Measurements from ENCODE around the gene HAUS7.

Gene HAUS7

DNA sequence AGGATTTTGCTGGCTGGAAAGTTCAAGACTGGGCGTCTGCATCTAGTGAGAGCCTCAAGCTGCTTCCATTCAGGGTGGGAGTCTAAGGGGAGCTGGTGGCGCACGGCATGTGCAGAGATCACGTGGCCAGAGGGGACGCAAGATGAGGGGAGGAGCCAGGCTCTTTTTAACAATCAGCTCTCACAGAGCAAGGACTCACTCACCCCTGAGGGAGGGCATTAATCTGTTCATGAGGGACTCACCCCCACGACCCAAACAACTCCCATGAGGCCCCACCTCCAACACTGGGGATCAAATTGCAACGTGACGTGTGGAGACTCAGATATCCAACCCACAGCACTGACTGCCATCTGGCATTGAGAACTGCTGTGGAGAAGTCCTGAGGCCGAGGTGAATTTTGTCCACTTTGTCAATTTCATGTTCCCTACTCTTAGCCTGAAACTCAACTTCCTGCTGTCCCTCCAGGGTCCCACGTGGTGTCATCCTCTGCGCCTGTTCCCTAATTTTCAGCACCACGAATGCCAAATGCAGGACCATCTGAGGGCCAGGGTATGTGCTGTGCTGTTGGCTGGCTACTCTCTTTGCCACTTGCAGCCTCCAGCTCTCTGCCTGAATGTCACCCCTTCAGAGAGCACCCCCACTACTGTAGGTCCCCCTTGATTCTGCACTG lies 53.5 kb downstream of the HAUS7 start:
- Histone ChIP-seq H3K27me3 (ENCODE audit: control insufficient read depth in 5 of 5, insufficient read depth in 4 of 5, low read length in 5 of 5) (peaks cover 0 to 13% (median 8%) of the 10 kb centered on the region in 5 donors), H3K36me3 (ENCODE audit: control insufficient read depth in 5 of 5, insufficient read depth in 5 of 5, low read length in 5 of 5) (peaks cover 0 to 26% (median 12%) of the 10 kb centered on the region in 5 donors), H3K4me1 (ENCODE audit: control insufficient read depth in 5 of 5, insufficient read depth in 5 of 5, low read length in 5 of 5) (peaks cover 4 to 44% (median 34%) of the 10 kb centered on the region in 5 donors), H3K9ac (ENCODE audit: low read length in 5 of 5) (no peak overlapping the region), H3K27ac (ENCODE audit: low read depth, low read length) (no peak overlapping the region), H3K9me3 (ENCODE audit: control insufficient read depth in 5 of 5, low read length in 5 of 5) (no peaks in the 10 kb centered on the region), H3K4me3 (ENCODE audit: low read depth in 1 of 5, low read length in 5 of 5) (no peak overlapping the region)

GRCh38 chrX:153414856-153415510 lies 55.4 kb downstream of the HAUS7 start:
- peaks cover 0 to 9% (median 5%) of the 10 kb centered on the region in 5 donors for H3K36me3 ChIP-seq (ENCODE audit: control insufficient read depth in 5 of 5, insufficient read depth in 5 of 5, low read length in 5 of 5)
- peaks cover 7 to 57% (median 44%) of the 10 kb centered on the region in 5 donors for H3K4me1 ChIP-seq (ENCODE audit: control insufficient read depth in 5 of 5, insufficient read depth in 5 of 5, low read length in 5 of 5)
- no peak overlapping the region for H3K9ac ChIP-seq (ENCODE audit: low read length in 5 of 5)
- H3K4me3 ChIP-seq (ENCODE audit: low read depth in 1 of 5, low read length in 5 of 5) = no peak overlapping the region
- peak overlapping the region; percentile 65 for H3K27ac ChIP-seq (ENCODE audit: low read depth, low read length)
- H3K27me3 ChIP-seq (ENCODE audit: control insufficient read depth in 5 of 5, insufficient read depth in 4 of 5, low read length in 5 of 5) = peaks cover 0 to 15% (median 8%) of the 10 kb centered on the region in 5 donors
- no peaks in the 10 kb centered on the region for H3K9me3 ChIP-seq (ENCODE audit: control insufficient read depth in 5 of 5, low read length in 5 of 5)

- Histone ChIP-seq H3K9ac (ENCODE audit: low read length in 5 of 5) (no peak overlapping the region), H3K4me3 (ENCODE audit: low read depth in 1 of 5, low read length in 5 of 5) (no peak overlapping the region), H3K9me3 (ENCODE audit: control insufficient read depth in 5 of 5, low read length in 5 of 5) (no peaks in the 10 kb centered on the region), H3K27ac (ENCODE audit: low read depth, low read length) (no peak overlapping the region), H3K4me1 (ENCODE audit: control insufficient read depth in 5 of 5, insufficient read depth in 5 of 5, low read length in 5 of 5) (peaks cover 7 to 58% (median 47%) of the 10 kb centered on the region in 5 donors), H3K27me3 (ENCODE audit: control insufficient read depth in 5 of 5, insufficient read depth in 4 of 5, low read length in 5 of 5) (peaks cover 0 to 12% (median 6%) of the 10 kb centered on the region in 5 donors), H3K36me3 (ENCODE audit: control insufficient read depth in 5 of 5, insufficient read depth in 5 of 5, low read length in 5 of 5) (peaks cover 0 to 2% (median 0%) of the 10 kb centered on the region in 5 donors)
These were observed 56.6 kb downstream of the HAUS7 start for GRCh38 chrX:153413731-153414130.

- no peaks in the 10 kb centered on the region for H3K9me3 ChIP-seq (ENCODE audit: control insufficient read depth in 5 of 5, low read length in 5 of 5)
- H3K9ac ChIP-seq (ENCODE audit: low read length in 5 of 5) = peak overlapping the region in 1 of 5 donors; percentile 32
- peaks cover 7 to 65% (median 54%) of the 10 kb centered on the region in 5 donors for H3K4me1 ChIP-seq (ENCODE audit: control insufficient read depth in 5 of 5, insufficient read depth in 5 of 5, low read length in 5 of 5)
- peak overlapping the region in 4 of 5 donors; percentile 51 to 63 (median 62) for H3K4me3 ChIP-seq (ENCODE audit: low read depth in 1 of 5, low read length in 5 of 5)
- H3K27ac ChIP-seq (ENCODE audit: low read depth, low read length) = no peak overlapping the region
- H3K27me3 ChIP-seq (ENCODE audit: control insufficient read depth in 5 of 5, insufficient read depth in 4 of 5, low read length in 5 of 5) = peaks cover 0 to 16% (median 6%) of the 10 kb centered on the region in 5 donors
- peaks cover 0 to 2% (median 0%) of the 10 kb centered on the region in 5 donors for H3K36me3 ChIP-seq (ENCODE audit: control insufficient read depth in 5 of 5, insufficient read depth in 5 of 5, low read length in 5 of 5)
These were observed 57.3 kb downstream of the HAUS7 start for GRCh38 chrX:153412746-153413720.

GRCh38 chrX:153411988-153412574 lies 58.3 kb downstream of the HAUS7 start:
- peaks cover 0 to 18% (median 4%) of the 10 kb centered on the region in 5 donors for H3K27me3 ChIP-seq (ENCODE audit: control insufficient read depth in 5 of 5, insufficient read depth in 4 of 5, low read length in 5 of 5)
- peaks cover 7 to 62% (median 56%) of the 10 kb centered on the region in 5 donors for H3K4me1 ChIP-seq (ENCODE audit: control insufficient read depth in 5 of 5, insufficient read depth in 5 of 5, low read length in 5 of 5)
- H3K27ac ChIP-seq (ENCODE audit: low read depth, low read length) = no peak overlapping the region
- H3K9me3 ChIP-seq (ENCODE audit: control insufficient read depth in 5 of 5, low read length in 5 of 5) = no peaks in the 10 kb centered on the region
- H3K4me3 ChIP-seq (ENCODE audit: low read depth in 1 of 5, low read length in 5 of 5) = peak overlapping the region; percentile 51 to 63 (median 62)
- no peaks in the 10 kb centered on the region for H3K36me3 ChIP-seq (ENCODE audit: control insufficient read depth in 5 of 5, insufficient read depth in 5 of 5, low read length in 5 of 5)
- peak overlapping the region in 4 of 5 donors; percentile 24 to 64 (median 48) for H3K9ac ChIP-seq (ENCODE audit: low read length in 5 of 5)

GRCh38 chrX:153411255-153411987 lies 59.0 kb downstream of the HAUS7 start, which contains the start of gene ZFP92:
Gene ZFP92 (plus strand): TSS chrX:153411472. CDS start chrX:153418323, 6,851 bp downstream.
- H3K36me3 ChIP-seq (ENCODE audit: control insufficient read depth in 5 of 5, insufficient read depth in 5 of 5, low read length in 5 of 5) = no peaks in the 10 kb centered on the region
- no peak within 1 kb of the TSS for H3K27ac ChIP-seq (ENCODE audit: low read depth, low read length)
- H3K4me3 ChIP-seq (ENCODE audit: low read depth in 1 of 5, low read length in 5 of 5) = peak within 1 kb of the TSS; percentile 51 to 63 (median 62)
- H3K4me1 ChIP-seq (ENCODE audit: control insufficient read depth in 5 of 5, insufficient read depth in 5 of 5, low read length in 5 of 5) = peaks cover 5 to 56% (median 50%) of the 10 kb centered on the region in 5 donors
- peaks cover 0 to under 1% (median 0%) of the 10 kb centered on the region in 5 donors for H3K9me3 ChIP-seq (ENCODE audit: control insufficient read depth in 5 of 5, low read length in 5 of 5)
- peaks cover 0 to 24% (median 4%) of the 10 kb centered on the region in 5 donors for H3K27me3 ChIP-seq (ENCODE audit: control insufficient read depth in 5 of 5, insufficient read depth in 4 of 5, low read length in 5 of 5)
- H3K9ac ChIP-seq (ENCODE audit: low read length in 5 of 5) = peak within 1 kb of the TSS in 4 of 5 donors; percentile 24 to 64 (median 48)

DNA sequence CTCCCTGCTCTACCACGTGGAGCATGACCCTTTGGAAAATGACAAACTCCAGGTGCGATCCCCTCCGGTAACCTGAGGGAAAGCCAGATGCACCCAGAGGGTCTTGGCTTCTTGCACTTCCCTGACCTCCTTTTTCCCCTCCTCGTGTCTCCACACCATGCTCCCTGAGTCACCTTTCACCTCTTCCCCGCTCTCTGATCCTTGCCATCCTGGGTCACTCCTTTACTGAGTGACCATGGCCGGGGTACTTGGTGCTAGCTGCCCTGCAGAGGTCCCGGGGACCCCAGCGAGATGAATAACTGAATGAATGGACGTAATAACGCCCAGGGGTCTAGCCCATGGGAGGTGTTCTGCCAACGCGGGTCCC lies 59.5 kb downstream of the HAUS7 start:
- Histone ChIP-seq H3K27ac (ENCODE audit: low read depth, low read length) (no peak overlapping the region), H3K4me3 (ENCODE audit: low read depth in 1 of 5, low read length in 5 of 5) (peak overlapping the region in 4 of 5 donors; percentile 17 to 62 (median 40)), H3K4me1 (ENCODE audit: control insufficient read depth in 5 of 5, insufficient read depth in 5 of 5, low read length in 5 of 5) (peaks cover 5 to 55% (median 47%) of the 10 kb centered on the region in 5 donors), H3K36me3 (ENCODE audit: control insufficient read depth in 5 of 5, insufficient read depth in 5 of 5, low read length in 5 of 5) (no peaks in the 10 kb centered on the region), H3K27me3 (ENCODE audit: control insufficient read depth in 5 of 5, insufficient read depth in 4 of 5, low read length in 5 of 5) (peaks cover 0 to 24% (median 4%) of the 10 kb centered on the region in 5 donors), H3K9ac (ENCODE audit: low read length in 5 of 5) (no peak overlapping the region), H3K9me3 (ENCODE audit: control insufficient read depth in 5 of 5, low read length in 5 of 5) (peaks cover 0 to 5% (median 0%) of the 10 kb centered on the region in 5 donors)

GRCh38 chrX:153410373-153410772 lies 60.0 kb downstream of the HAUS7 start:
- Histone ChIP-seq H3K27ac (ENCODE audit: low read depth, low read length) (no peak overlapping the region), H3K4me1 (ENCODE audit: control insufficient read depth in 5 of 5, insufficient read depth in 5 of 5, low read length in 5 of 5) (peaks cover 5 to 54% (median 42%) of the 10 kb centered on the region in 5 donors), H3K4me3 (ENCODE audit: low read depth in 1 of 5, low read length in 5 of 5) (no peak overlapping the region), H3K27me3 (ENCODE audit: control insufficient read depth in 5 of 5, insufficient read depth in 4 of 5, low read length in 5 of 5) (peaks cover 0 to 27% (median 4%) of the 10 kb centered on the region in 5 donors), H3K36me3 (ENCODE audit: control insufficient read depth in 5 of 5, insufficient read depth in 5 of 5, low read length in 5 of 5) (no peaks in the 10 kb centered on the region), H3K9ac (ENCODE audit: low read length in 5 of 5) (no peak overlapping the region), H3K9me3 (ENCODE audit: control insufficient read depth in 5 of 5, low read length in 5 of 5) (peaks cover 0 to 5% (median 0%) of the 10 kb centered on the region in 5 donors)
